SK-N-SH (cell line): ENCODE results near the gene CDH16. TPM values are rescaled to one million over a fixed set of nuclear protein-coding genes. Genes with fewer than 3 reads are reported as not detected.

Source experiments
- CTCF ChIA-PET: fragments of 300-600, 350-600 bp; formaldehyde crosslinking; extraction: SDS; loops from one replicate; lab custom pipeline; 2021; lab: Yijun Ruan, JAX
- POLR2A ChIA-PET: fragments of 350-600 bp; sonication (Branson Sonifier 250); formaldehyde crosslinking; extraction: SDS; loops from one replicate; lab custom pipeline; 2020; ENCODE audit warnings: antibody characterized with exemption, inconsistent platforms; lab: Yijun Ruan, JAX
- DNase-seq: peaks from one replicate; pipeline ENCODE4 v3.0.0; 2012
- H2AFZ ChIP-seq: fragments of 200-600 bp; sonication (generic); 2 replicates; pipeline ENCODE4 v1.8.1; 2016; ENCODE audit warnings: antibody characterized with exemption, mild to moderate bottlenecking, low read depth
- H3F3A ChIP-seq: fragments of 200-600 bp; sonication (generic); replicated peaks from 2 replicates; pipeline ENCODE3; 2016; ENCODE audit warnings: antibody characterized with exemption, mild to moderate bottlenecking; ENCODE audit not compliant: insufficient read depth
- H3K27ac ChIP-seq, 2 experiments: fragments of 200-500 bp in 1 of 2; fragments of 200-600 bp in 1 of 2; sonication (Bioruptor generic) in 1 of 2; sonication (generic), shearing (Covaris generic) in 1 of 2; 2 replicates each; pipeline versions ENCODE4 v1.5.1 to v1.6.1; 2014 to 2016; ENCODE audit warnings: low read depth in 2 of 2, inconsistent platforms in 1 of 2, low read length in 1 of 2, mild to moderate bottlenecking in 1 of 2, mixed read lengths in 1 of 2
- H3K27me3 ChIP-seq: fragments of 200-600 bp; sonication (generic), shearing (Covaris generic); 2 replicates; pipeline ENCODE4 v1.6.1; 2016; ENCODE audit warnings: mixed run types; ENCODE audit not compliant: insufficient read depth
- H3K36me3 ChIP-seq, 2 experiments: fragments of 200-500 bp in 1 of 2; fragments of 200-600 bp in 1 of 2; sonication (Bioruptor generic) in 1 of 2; sonication (generic) in 1 of 2; replicated peaks in 1 of 2; 2 replicates each; pipeline versions ENCODE3 to v1.5.1; 2014 to 2016; ENCODE audit warnings: low read length in 1 of 2, mild to moderate bottlenecking in 1 of 2; ENCODE audit not compliant: insufficient read depth in 2 of 2, control insufficient read depth in 1 of 2
- H3K4me1 ChIP-seq, 2 experiments: fragments of 200-500 bp in 1 of 2; fragments of 200-600 bp in 1 of 2; sonication (Bioruptor generic) in 1 of 2; sonication (generic), shearing (Covaris generic) in 1 of 2; 2 replicates each; pipeline versions ENCODE4 v1.5.1 to v1.6.1; 2014 to 2016; ENCODE audit warnings: low read depth in 1 of 2, low read length in 1 of 2, mixed run types in 1 of 2; ENCODE audit not compliant: insufficient read depth in 2 of 2, control insufficient read depth in 1 of 2
- H3K4me2 ChIP-seq: fragments of 200-600 bp; sonication (generic), shearing (Covaris generic); 2 replicates; pipeline ENCODE4 v1.6.1; 2017; ENCODE audit warnings: mixed run types
- H3K4me3 ChIP-seq, 2 experiments: fragments of 200-500 bp in 1 of 2; fragments of 200-600 bp in 1 of 2; sonication (Bioruptor generic) in 1 of 2; sonication (generic), shearing (Covaris generic) in 1 of 2; 2 replicates each; pipeline versions ENCODE4 v1.5.1 to v1.8.1; 2014 to 2016; ENCODE audit warnings: low read depth in 2 of 2, inconsistent platforms in 1 of 2, low read length in 1 of 2, mild to moderate bottlenecking in 1 of 2, mixed read lengths in 1 of 2, moderate library complexity in 1 of 2
- H3K79me2 ChIP-seq: fragments of 200-600 bp; sonication (generic); 2 replicates; pipeline ENCODE4 v1.8.1; 2017; ENCODE audit warnings: mild to moderate bottlenecking; ENCODE audit not compliant: insufficient read depth
- H3K9ac ChIP-seq: fragments of 200-600 bp; sonication (generic); 2 replicates; pipeline ENCODE4 v1.6.1; 2017; ENCODE audit warnings: mixed run types
- H3K9me2 ChIP-seq: fragments of 200-600 bp; sonication (generic); 2 replicates; pipeline ENCODE4 v1.6.1; 2017; ENCODE audit warnings: mixed run types
- H3K9me3 ChIP-seq: fragments of 200-600 bp; sonication (generic); 2 replicates; pipeline ENCODE4 v1.6.1; 2017; ENCODE audit warnings: mixed run types, mild to moderate bottlenecking, moderate library complexity
- H4K20me1 ChIP-seq: fragments of 200-600 bp; sonication (generic); 2 replicates; pipeline ENCODE4 v1.6.1; 2017; ENCODE audit warnings: mild to moderate bottlenecking, mixed run types; ENCODE audit not compliant: insufficient read depth
- CHD2 ChIP-seq: fragments of 150-350 bp; IDR thresholded peaks from 2 replicates; pipeline ENCODE4 v1.6.1; 2018; ENCODE audit warnings: low read length; ENCODE audit not compliant: partially characterized antibody
- CTCF ChIP-seq: fragments of 200-600 bp; sonication (generic); IDR thresholded peaks from 2 replicates; pipeline ENCODE4 v1.6.1; 2017; ENCODE audit warnings: antibody characterized with exemption, mild to moderate bottlenecking, moderate library complexity
- ELF1 ChIP-seq: IDR thresholded peaks from 2 replicates; pipeline ENCODE4 v1.4.0; 2012
- EZH2phosphoT487 ChIP-seq: fragments of 200-600 bp; sonication (generic); IDR thresholded peaks from 2 replicates; pipeline ENCODE4 v1.6.1; 2017; ENCODE audit warnings: low read depth, mixed run types, mild to moderate bottlenecking, antibody characterized with exemption, moderate library complexity, borderline replicate concordance
- FOSL2 ChIP-seq: IDR thresholded peaks from 2 replicates; pipeline ENCODE4 v1.4.0; 2012; ENCODE audit warnings: low read depth, mild to moderate bottlenecking, moderate library complexity, borderline replicate concordance
- FOXJ3 ChIP-seq: sonication (generic); formaldehyde crosslinking; IDR thresholded peaks from 2 replicates; pipeline ENCODE4 v1.5.1; 2020; ENCODE audit warnings: mild to moderate bottlenecking, missing genetic modification reagents
- GABPA ChIP-seq: IDR thresholded peaks from 2 replicates; pipeline ENCODE4 v1.4.0; 2012; ENCODE audit warnings: low read depth, mild to moderate bottlenecking
- GATA2 ChIP-seq: sonication (generic); formaldehyde crosslinking; IDR thresholded peaks from 2 replicates; pipeline ENCODE4 v1.5.0; 2020; ENCODE audit warnings: mild to moderate bottlenecking, missing genetic modification reagents
- JUND ChIP-seq: IDR thresholded peaks from 2 replicates; pipeline ENCODE4 v1.4.0; 2012
- MAX ChIP-seq: IDR thresholded peaks from 2 replicates; pipeline ENCODE4 v1.4.0; 2012; ENCODE audit warnings: low read depth
- MEF2A ChIP-seq: IDR thresholded peaks from 2 replicates; pipeline ENCODE4 v1.4.0; 2012; ENCODE audit warnings: low read depth, borderline replicate concordance
- MXI1 ChIP-seq: IDR thresholded peaks from 2 replicates; pipeline ENCODE4 v1.6.1; 2012; ENCODE audit warnings: mild to moderate bottlenecking, low read depth, low read length, improper control_type of control experiment
- NFIC ChIP-seq: IDR thresholded peaks from 2 replicates; pipeline ENCODE4 v1.4.0; 2012; ENCODE audit warnings: borderline replicate concordance
- NRF1 ChIP-seq: IDR thresholded peaks from 2 replicates; pipeline ENCODE4 v1.6.1; 2012; ENCODE audit warnings: low read depth, mild to moderate bottlenecking, low read length
- PBX3 ChIP-seq: IDR thresholded peaks from 2 replicates; pipeline ENCODE4; 2012
- RAD21 ChIP-seq: IDR thresholded peaks from 2 replicates; pipeline ENCODE4 v1.6.1; 2012; ENCODE audit warnings: mild to moderate bottlenecking, low read length
- SIN3A ChIP-seq: IDR thresholded peaks from 2 replicates; pipeline ENCODE4 v1.6.1; 2012; ENCODE audit warnings: low read depth, mild to moderate bottlenecking, low read length, moderate library complexity, borderline replicate concordance
- SMC3 ChIP-seq: IDR thresholded peaks from 2 replicates; pipeline ENCODE4 v1.6.1; 2012; ENCODE audit warnings: low read depth, low read length, improper control_type of control experiment
- TAF1 ChIP-seq: IDR thresholded peaks from 2 replicates; pipeline ENCODE4 v1.6.1; 2012; ENCODE audit warnings: low read depth, mild to moderate bottlenecking, low read length, moderate library complexity, borderline replicate concordance
- TCF12 ChIP-seq: IDR thresholded peaks from 2 replicates; pipeline ENCODE4 v1.4.0; 2012
- YY1 ChIP-seq: IDR thresholded peaks from 2 replicates; pipeline ENCODE4 v1.4.0; 2012; ENCODE audit warnings: low read depth, mild to moderate bottlenecking
- ZBTB33 ChIP-seq: IDR thresholded peaks from 2 replicates; pipeline ENCODE4 v1.4.0; 2012; ENCODE audit warnings: low read depth, borderline replicate concordance
- WGBS: methylation state at CpG from one replicate; pipeline ENCODE4 v1.1.6; 2017; ENCODE audit warnings: low lambda C conversion rate; 5-methylcytosine and 5-hydroxymethylcytosine counted together
- polyA plus RNA-seq, 3 experiments: library from polyadenylated mRNA; depleted of rRNA; stranded (reverse); fragments of >200 nt; gene quantifications; 2 replicates each; pipeline ENCODE4 v1.2.3, GENCODE V29; 2012

Gene CDH16
- polyA plus RNA-seq, 1 of the 3 experiments (the other 2 are of a cell fraction): not detected

GRCh38 chr16:66858740-66859396 lies 59.8 kb downstream of the CDH16 start:
- H3K9me3 ChIP-seq: no peaks in the 10 kb centered on the region
- 35% methylated on average over 4 of the region's 4 CpGs for WGBS

More at GRCh38 chr16:66858740-66859396, 59.8 kb downstream of the CDH16 start:
- DNase-seq: peak; percentile 19
- no peak overlapping the region for H3K9ac ChIP-seq
- no peaks in the 10 kb centered on the region for H3K79me2 ChIP-seq
- H3K27me3 ChIP-seq: no peaks in the 10 kb centered on the region
- no peak overlapping the region for H2AFZ ChIP-seq
- H3K4me3 ChIP-seq: no peak overlapping the region
- H4K20me1 ChIP-seq: no peaks in the 10 kb centered on the region
- TF ChIP-seq GABPA (no peak), FOSL2 (0 out of 2 replicates have a peak, but pooled peaks have one; percentile 33), CTCF (no peak), SMC3 (no peak), RAD21 (no peak), MAX (0 out of 2 replicates have a peak, but pooled peaks have one; percentile 45), NFIC (peak; percentile 78), SIN3A (no peak), MXI1 (no peak), PBX3 (peak; percentile 64), TCF12 (peak; percentile 57), NRF1 (no peak), MEF2A (no peak), CHD2 (no peak), EZH2phosphoT487 (no peak), TAF1 (no peak), JUND (peak; percentile 46; the same call in 1 of the 2 replicates), GATA2 (CRISPR knock-in tag) (no peak), ELF1 (no peak), YY1 (no peak), ZBTB33 (no peak), FOXJ3 (CRISPR knock-in tag) (no peak)
- ChIA-PET POLR2A (interaction anchor here (0.6 kb wide), 1 partner anchor 34 kb away, joined by 3 read pairs; no protein-coding TSS in a partner anchor), CTCF (interaction anchor here (1.0 to 5.6 kb wide), 5 partner anchors 9 to 28 kb away, joined by 3 to 26 read pairs (median 22); partner anchors contain the start of gene NAE1)
- 0 out of 2 replicates have a peak overlapping the region, but pooled peaks have one; percentile 1 for H3K4me2 ChIP-seq
- no peaks in the 10 kb centered on the region for H3K36me3 ChIP-seq
- peaks cover 8% of the 10 kb centered on the region for H3F3A ChIP-seq
- H3K4me1 ChIP-seq: peaks cover 7 to 12% of the 10 kb centered on the region in 2 experiments; a peak in 2 of 4 replicates
- no peaks in the 10 kb centered on the region for H3K9me2 ChIP-seq
- no peak overlapping the region; a peak in 1 of 4 replicates for H3K27ac ChIP-seq
